GM23338 (cell line): ENCODE results near the gene WFDC11.

Source experiments
- CREB1 ChIP-seq: fragments of 250-450 bp; sonication (Bioruptor Pico); IDR thresholded peaks from 2 replicates; pipeline ENCODE4 v1.5.0; 2020; ENCODE audit warnings: low read depth, mild to moderate bottlenecking, moderate library complexity
- CTCF ChIP-seq, 2 experiments: fragments of 200-600 bp in 1 of 2; sonication (generic) in 1 of 2; conservative IDR thresholded peaks; 2 replicates each; pipeline versions ENCODE4 v1.5.1 to v1.6.1; 2016 to 2017; ENCODE audit warnings: antibody characterized with exemption in 2 of 2, low read depth in 2 of 2, mild to moderate bottlenecking in 2 of 2, moderate library complexity in 1 of 2
- EZH2 ChIP-seq: fragments of 200-600 bp; sonication (generic); IDR thresholded peaks from one replicate; pipeline ENCODE4 v1.8.0; 2017; ENCODE audit warnings: antibody characterized with exemption, mild to moderate bottlenecking, low read depth; ENCODE audit not compliant: unreplicated experiment
- POLR2AphosphoS5 ChIP-seq: IDR thresholded peaks from 2 replicates; pipeline ENCODE4 v1.6.1; 2016; ENCODE audit warnings: antibody characterized with exemption, low read depth
- REST ChIP-seq: IDR thresholded peaks from one replicate; pipeline ENCODE4 v1.6.1; 2018; ENCODE audit warnings: antibody characterized with exemption; ENCODE audit not compliant: unreplicated experiment

- TF ChIP-seq POLR2AphosphoS5 = no peak
- TF ChIP-seq REST = no peak
- no peak for TF ChIP-seq CTCF (conservative IDR thresholded peaks at IDR 0.05; ENCODE audit: low read depth in 2 of 2)
- no peak for TF ChIP-seq EZH2
- no peak for TF ChIP-seq CREB1 (CRISPR knock-in tag)
Measured at GRCh38 chr20:45679650-45680049, 9.6 kb upstream of the WFDC11 start.
